K562 treated with DMSO at 1 percent for 12 hours (cell line): ENCODE results near the gene OR4C15. TPM values are rescaled to one million over a fixed set of nuclear protein-coding genes. Genes with fewer than 3 reads are reported as not detected.

Experiments used
- total RNA-seq: library from RNA; unstranded; fragments of 300-600 nt; gene quantifications from 2 replicates; pipeline ENCODE4 v1.2.3, GENCODE V29; 2022; ENCODE audit not compliant: insufficient read depth

The OR4C15 gene
- total RNA-seq = not detected in 2 replicates

DNA sequence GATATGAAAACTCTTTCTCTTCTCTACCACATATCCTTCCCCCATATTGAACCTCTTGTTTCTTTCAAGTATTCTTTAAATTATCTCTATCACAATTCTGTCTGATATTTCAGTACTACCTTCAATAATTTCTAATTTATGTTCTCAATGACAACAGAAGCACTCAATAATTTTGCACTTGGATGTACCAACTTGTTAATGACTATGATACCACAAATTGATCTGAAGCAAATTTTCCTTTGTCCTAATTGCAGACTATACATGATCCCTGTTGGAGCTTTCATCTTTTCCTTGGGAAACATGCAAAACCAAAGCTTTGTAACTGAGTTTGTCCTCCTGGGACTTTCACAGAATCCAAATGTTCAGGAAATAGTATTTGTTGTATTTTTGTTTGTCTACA is at the start of gene OR4C15:
TSS of gene OR4C15 (plus strand) at position 301 of the 400 bp plus-strand sequence. CDS start at position 301, 0 bp downstream.

DNA sequence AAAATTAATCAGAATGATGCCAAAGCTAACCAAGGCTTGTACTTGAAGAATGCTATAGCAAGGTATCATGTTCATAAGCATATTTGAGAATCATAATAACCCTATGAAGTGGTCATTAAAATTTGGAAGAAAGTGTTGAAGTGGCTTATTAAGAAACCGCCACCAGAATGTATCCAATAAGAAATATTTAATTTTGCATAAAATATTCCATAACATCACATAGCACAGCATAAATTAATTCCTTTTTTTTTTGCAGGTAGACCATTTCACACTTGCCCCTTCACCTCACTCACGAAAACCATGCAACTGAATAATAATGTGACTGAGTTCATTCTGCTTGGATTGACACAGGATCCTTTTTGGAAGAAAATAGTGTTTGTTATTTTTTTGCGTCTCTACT is 17.6 kb downstream of the OR4C15 start, which contains the start of gene OR4C16:
TSS of gene OR4C16 (plus strand) at position 301 of the 400 bp plus-strand sequence. CDS start at position 301, 0 bp downstream.

Other genes with a start within 250 kb of the OR4C15 start
- gene OR4A16, start 211.3 kb upstream of the OR4C15 start, total RNA-seq = not detected in 2 replicates
- not detected in 2 replicates for gene OR4A15, start 186.5 kb upstream of the OR4C15 start, total RNA-seq
- not detected in 2 replicates for gene OR4C16, start 17.7 kb downstream of the OR4C15 start, total RNA-seq
- not detected in 2 replicates for gene OR4C11, start 53.2 kb downstream of the OR4C15 start, total RNA-seq
- gene OR4P4, start 80.6 kb downstream of the OR4C15 start, total RNA-seq = not detected in 2 replicates
- not detected in 2 replicates for gene OR4S2, start 93.9 kb downstream of the OR4C15 start, total RNA-seq
- not detected in 2 replicates for gene OR4C6, start 107.7 kb downstream of the OR4C15 start, total RNA-seq
- gene OR5D13, start 219.0 kb downstream of the OR4C15 start, total RNA-seq = not detected in 2 replicates
- not detected in 2 replicates for gene OR5D14, start 241.1 kb downstream of the OR4C15 start, total RNA-seq